PFSK-1 (cell line): Measurements from ENCODE around the gene CDH7.

Source experiments
- FOXP2 ChIP-seq: optimal IDR thresholded peaks from 2 replicates; pipeline ENCODE3; 2011; ENCODE audit warnings: borderline replicate concordance, control low read depth, inconsistent platforms; ENCODE audit not compliant: insufficient read depth; ENCODE audit errors: extremely low read length, extremely low read depth
- POLR2AphosphoS5 ChIP-seq: IDR thresholded peaks from 2 replicates; pipeline ENCODE4 v1.6.1; 2012; ENCODE audit warnings: low read depth, mild to moderate bottlenecking, control low read depth, low read length, moderate library complexity
- REST ChIP-seq, 2 experiments: IDR thresholded peaks; 2 replicates each; pipeline versions ENCODE4 v1.6.1 to v1.8.0; 2011 to 2012; ENCODE audit warnings: low read depth in 2 of 2, low read length in 2 of 2, control low read depth in 1 of 2, inconsistent platforms in 1 of 2, mild to moderate bottlenecking in 1 of 2, moderate library complexity in 1 of 2; ENCODE audit not compliant: insufficient read depth in 1 of 2
- SIN3A ChIP-seq: IDR thresholded peaks from 2 replicates; pipeline ENCODE4 v1.6.1; 2012; ENCODE audit warnings: mild to moderate bottlenecking, low read length, moderate library complexity, borderline replicate concordance; ENCODE audit not compliant: insufficient read depth
- TAF1 ChIP-seq: IDR thresholded peaks from 2 replicates; pipeline ENCODE4 v1.6.1; 2012; ENCODE audit warnings: low read length, control low read depth, borderline replicate concordance; ENCODE audit not compliant: insufficient read depth

The CDH7 gene

GRCh38 chr18:65725251-65726050 lies 25.4 kb upstream of the CDH7 start:
- TF ChIP-seq SIN3A: no peak
- TF ChIP-seq TAF1: no peak
- no peak for TF ChIP-seq REST (IDR thresholded peaks at IDR 0.05; ENCODE audit: insufficient read depth in 1 of 2, low read depth in 2 of 2, low read length in 2 of 2)
- no peak for TF ChIP-seq FOXP2
- no peak for TF ChIP-seq POLR2AphosphoS5

- TF ChIP-seq REST (IDR thresholded peaks at IDR 0.05; ENCODE audit: insufficient read depth in 1 of 2, low read depth in 2 of 2, low read length in 2 of 2): no peak
- TF ChIP-seq POLR2AphosphoS5: no peak
- TF ChIP-seq TAF1: no peak
- no peak for TF ChIP-seq SIN3A
- TF ChIP-seq FOXP2: no peak
Measured at GRCh38 chr18:65735155-65735554, 15.7 kb upstream of the CDH7 start.

- TF ChIP-seq FOXP2: no peak
- no peak for TF ChIP-seq SIN3A
- TF ChIP-seq POLR2AphosphoS5: no peak
- no peak for TF ChIP-seq REST (IDR thresholded peaks at IDR 0.05; ENCODE audit: insufficient read depth in 1 of 2, low read depth in 2 of 2, low read length in 2 of 2)
- no peak for TF ChIP-seq TAF1
Measured at GRCh38 chr18:65737471-65737955, 13.3 kb upstream of the CDH7 start.

- TF ChIP-seq FOXP2 (no peak), TAF1 (no peak), REST (IDR thresholded peaks at IDR 0.05; ENCODE audit: insufficient read depth in 1 of 2, low read depth in 2 of 2, low read length in 2 of 2) (no peak), POLR2AphosphoS5 (no peak), SIN3A (no peak)
Measured at GRCh38 chr18:65746936-65747335, 3.9 kb upstream of the CDH7 start.
